GM19395 (cell line): ENCODE results near the gene THRA.

Experiments used
- ATAC-seq: cut with Tn5 transposase; IDR thresholded peaks from one replicate; pipeline ENCODE4 v1.9.1; 2021; ENCODE audit warnings: mild to moderate bottlenecking, moderate library complexity; ENCODE audit not compliant: unreplicated experiment

The THRA gene

DNA sequence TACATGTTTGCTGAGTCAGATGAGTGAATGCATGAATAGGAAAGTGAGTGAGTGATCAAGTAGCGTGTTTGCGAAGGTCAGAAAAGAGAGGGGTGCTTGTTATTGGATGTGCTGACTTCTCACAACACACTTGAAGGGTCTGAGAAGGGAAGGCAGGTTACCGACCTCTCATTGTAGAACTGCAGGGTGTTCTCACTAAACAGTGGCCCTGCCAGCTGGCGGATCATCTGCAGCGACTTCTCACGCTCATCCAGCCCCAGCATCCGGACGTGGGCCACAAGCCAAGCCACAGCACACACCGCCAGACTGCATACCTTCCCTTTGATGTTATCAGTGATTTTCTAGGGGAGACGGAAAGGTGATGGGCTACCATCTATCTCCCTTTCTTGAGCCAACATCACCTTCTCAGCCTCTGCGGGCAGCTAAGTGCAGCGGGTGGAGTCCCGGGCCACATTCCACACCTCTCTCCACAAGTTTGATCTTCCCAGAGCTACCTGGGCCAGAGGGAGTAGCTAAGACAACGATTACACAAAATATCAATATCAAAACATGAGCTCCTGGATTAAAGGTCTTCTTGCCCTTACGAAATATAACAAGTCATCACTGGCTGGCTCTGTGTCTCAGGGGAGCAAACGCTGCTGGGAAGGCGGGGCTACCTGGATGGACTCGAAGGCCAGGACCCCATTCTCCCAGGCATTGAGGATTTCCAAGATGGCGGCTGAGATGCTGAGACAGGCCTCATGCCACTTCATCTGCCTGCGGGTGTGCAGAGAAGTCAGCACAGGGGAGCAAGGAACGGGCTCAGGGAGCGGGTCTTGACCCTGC is 36.6 kb upstream of the THRA start:
- no peak for ATAC-seq

DNA sequence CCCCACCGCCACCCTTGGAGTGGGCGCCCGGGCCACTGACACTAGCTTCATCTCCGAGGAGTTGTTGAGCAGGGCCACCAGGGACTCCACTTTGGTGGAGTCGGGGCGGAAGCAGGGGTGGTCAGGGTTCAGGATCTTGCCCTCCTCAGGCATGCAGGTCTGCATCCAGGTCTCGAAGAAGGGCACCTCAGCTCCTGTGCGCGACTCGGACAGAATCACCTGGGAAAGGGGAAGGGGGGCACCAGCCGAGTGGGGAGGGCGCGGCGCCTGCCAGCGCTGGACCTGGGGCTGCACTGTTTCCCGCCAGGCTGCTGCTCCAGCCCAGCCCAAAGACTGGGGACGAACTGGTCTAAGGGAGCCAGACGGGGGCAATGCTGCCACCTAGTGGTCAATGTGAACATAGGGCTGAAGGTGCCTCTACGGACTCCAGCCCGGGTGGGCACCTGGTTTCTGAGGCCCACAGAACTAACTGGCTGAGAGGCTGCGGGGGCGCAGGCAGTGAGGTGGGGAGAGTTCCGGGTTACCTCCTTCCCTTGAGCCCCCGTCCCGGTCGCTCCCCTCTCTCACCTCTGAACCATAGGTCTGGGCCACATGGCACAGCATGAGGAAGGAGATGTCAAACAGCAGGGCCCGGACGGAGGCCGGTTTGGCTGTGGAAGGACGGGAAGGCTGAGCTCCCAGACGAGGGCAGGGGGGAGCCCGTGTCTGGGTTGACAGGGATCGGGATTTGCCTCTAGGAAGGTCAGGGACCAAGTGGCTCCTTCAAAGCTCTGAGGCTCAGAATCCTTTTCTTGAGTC is 35.8 kb upstream of the THRA start:
- ATAC-seq: no peak

- ATAC-seq: no peak
These were observed 35.2 kb upstream of the THRA start for GRCh38 chr17:40027614-40028012.

- no peak for ATAC-seq
These were observed 34.2 kb upstream of the THRA start for GRCh38 chr17:40028595-40028994.

GRCh38 chr17:40031706-40032105 is 31.1 kb upstream of the THRA start:
- ATAC-seq: no peak

- ATAC-seq: no peak
These were observed 30.1 kb upstream of the THRA start for GRCh38 chr17:40032322-40033320.

DNA sequence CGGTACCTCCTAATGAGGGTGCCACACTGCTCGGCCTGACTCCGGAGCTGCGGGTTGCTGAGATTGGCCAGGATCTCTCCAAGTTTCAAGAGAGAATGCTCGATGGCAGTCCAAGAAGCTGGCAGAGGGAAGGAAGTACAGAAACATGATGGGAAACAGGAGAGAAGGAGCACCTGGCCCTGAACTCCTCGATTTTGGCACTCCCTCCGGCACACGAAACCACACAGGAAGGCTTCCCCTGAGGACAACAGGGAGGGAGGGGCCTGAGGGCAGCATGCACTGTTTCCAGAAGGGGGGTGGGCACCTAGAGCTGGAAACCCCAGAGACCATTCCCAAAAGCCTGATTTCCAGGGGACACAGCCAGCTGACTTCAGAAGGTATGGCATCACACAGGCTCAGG is 29.4 kb upstream of the THRA start:
- no peak for ATAC-seq

DNA sequence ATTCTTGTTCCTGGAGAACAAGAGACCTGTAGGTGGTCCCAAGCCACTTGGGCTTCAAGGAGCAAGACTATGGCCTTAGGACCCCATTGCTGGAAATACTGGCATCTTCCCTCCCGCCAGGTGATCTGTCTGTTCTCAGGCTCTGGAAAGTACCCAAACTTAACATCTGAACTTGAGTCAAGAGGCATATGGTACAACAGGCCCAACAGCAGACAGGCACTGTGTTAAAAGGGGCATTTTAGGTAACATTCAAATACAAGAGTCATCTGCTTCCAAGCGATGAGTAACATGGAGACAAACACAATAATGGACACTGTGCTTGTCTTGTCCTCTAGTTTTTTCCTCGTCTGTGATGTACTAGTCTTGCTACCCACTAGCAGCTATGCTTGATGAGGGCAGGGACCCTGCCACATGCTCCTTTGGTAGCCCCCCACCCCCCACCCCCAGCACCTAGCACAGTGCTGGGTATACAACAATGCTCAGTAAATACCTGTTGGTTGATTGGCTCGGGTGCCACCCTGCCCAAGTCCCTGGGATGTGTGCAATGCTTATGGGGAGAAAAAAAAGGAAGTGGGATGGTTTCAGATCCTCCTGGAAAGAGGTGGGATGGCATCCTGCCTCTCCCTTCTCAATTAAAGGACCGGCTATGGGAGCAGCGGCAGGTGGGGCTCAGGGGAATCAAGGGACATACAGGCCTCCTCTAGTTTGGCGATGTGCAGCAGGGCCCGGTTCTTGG is 28.2 kb upstream of the THRA start:
- no peak for ATAC-seq

DNA sequence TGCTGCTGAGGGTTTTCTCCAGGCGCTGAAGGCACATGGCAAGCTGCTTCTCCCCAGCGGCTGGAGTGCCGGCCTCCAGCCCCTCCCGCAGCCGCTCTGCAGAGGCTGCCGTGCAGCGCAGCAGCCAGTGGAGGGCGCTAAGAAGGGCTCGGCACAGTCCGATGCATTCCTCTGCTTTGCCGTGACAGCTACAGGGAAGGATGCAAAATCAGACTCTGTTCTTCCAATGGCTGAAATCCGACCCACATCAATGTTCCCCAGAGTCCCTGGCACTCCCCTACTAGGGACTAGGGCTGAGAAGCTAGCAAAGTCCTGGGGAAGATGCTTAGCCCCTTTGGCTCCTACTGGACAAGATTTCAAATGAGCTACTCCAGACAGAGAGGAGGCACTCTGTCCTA is 27.6 kb upstream of the THRA start:
- no peak for ATAC-seq

DNA sequence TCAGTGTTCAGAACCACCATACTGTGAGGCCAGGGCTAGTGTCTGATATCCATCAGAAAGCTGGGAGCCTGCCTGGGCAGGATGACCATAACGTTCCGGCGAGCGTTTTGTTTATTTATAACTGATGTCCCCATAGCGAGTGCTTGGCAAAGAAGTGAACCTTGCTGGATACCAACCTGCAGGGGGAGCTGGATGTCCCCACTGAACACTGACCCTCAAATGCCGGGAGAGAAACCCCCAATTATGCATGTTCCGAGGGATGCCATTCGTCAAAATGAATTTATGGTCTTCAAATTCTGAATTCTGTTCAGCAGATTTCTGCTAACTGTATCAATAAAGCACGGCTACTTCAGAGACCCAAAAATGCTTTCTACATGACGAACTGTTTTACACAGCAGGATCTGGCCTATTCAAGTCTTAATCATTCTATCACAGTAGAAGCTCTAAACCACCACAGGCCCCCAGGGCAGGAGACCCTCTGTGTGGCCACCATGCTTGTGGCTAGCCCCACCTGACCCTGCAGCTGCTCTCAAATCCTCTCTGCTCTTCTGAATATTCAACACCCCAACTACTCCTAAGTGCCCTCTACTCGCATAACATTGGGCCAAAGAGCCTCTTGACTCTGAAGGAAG is 23.8 kb upstream of the THRA start:
- ATAC-seq: no peak

- no peak for ATAC-seq
These were observed 21.6 kb upstream of the THRA start for GRCh38 chr17:40041196-40041595.

DNA sequence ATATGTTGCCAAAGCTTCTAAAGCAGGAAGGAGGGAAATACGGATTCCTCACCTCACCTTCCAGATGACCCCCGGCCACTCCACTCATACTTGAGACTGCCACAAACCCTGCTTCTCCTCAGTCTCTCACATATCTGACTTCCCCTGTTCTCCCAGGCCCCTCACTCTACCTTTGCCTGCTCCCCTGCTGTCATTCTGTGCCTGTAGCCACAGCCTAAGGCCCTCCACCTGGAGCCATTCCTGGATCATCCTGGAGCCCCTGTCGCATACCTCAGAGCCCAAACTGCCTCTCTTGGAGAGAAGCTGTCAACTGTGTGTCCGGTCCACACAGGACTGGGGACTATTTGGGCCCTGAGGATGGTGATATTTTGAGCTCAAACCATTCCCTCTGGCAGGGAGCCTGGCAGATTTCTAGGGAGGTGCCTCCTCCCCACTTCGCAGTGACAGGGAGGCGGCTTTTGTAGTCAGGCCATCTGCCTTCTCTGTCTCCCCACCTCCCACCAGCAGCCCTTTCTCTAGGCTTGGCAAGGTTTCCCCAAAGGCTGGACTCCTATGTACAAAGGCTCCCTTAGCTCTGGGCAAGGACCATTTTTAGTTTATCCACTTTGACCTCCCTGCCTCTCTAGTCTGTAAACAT is 6.3 kb upstream of the THRA start:
- no peak for ATAC-seq

- no peak for ATAC-seq
These were observed 4.5 kb upstream of the THRA start for GRCh38 chr17:40058186-40058784.

GRCh38 chr17:40058865-40059264 is 3.9 kb upstream of the THRA start:
- ATAC-seq: no peak

- no peak for ATAC-seq
These were observed 2.9 kb upstream of the THRA start for GRCh38 chr17:40059729-40060475.

DNA sequence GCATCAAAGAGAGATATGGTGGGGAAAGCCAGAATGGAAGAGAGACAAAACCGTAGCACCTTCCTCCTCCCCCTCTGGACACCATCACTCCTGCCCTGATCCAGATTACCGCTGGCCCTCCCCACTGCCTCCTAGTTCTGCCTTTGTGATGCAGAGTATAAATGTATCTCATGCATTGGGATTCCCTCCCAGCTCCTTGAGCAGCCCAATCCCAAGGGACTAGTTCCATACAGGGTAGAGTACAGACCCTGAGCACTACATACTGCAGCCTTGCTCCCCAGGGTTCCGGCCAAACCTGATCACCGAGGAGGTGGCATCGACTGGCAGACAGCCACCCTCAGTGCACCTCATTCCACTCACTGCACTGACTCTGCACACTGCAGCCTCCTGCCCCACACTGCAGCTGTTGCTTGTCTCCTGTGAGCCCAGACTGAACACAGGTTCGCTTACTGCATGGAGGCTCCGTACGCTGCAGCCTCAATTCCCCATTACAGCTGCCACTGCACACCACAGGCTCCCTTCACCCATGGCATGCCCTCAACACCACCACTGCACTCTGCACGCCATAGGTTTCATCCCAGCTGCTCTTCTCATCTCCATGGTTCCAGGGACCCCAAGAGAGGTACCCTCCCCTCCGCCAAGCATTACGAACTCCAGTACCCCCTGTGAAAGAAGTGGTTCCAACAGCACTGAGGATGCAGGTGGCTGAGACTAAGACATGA is 1.7 kb upstream of the THRA start:
- ATAC-seq: no peak

GRCh38 chr17:40061609-40062038 is 1.1 kb upstream of the THRA start:
- ATAC-seq: no peak
